Naive thymus-derived CD4-positive, alpha-beta T cell (primary cell): ENCODE results near the gene KLHL30. TPM values are rescaled to one million over a fixed set of nuclear protein-coding genes. Genes with fewer than 3 reads are reported as not detected.

Source experiments
- ATAC-seq: fragments of 150-1000 bp; cut with Tn5 transposase; 2 replicates; pipeline ENCODE4 v1.10.0; 2021; ENCODE audit warnings: mild to moderate bottlenecking, moderate library complexity
- CTCF ChIA-PET: fragments of 350-600 bp; sonication (Branson Sonifier 250); formaldehyde crosslinking; loops from one replicate; lab custom pipeline; 2021; ENCODE audit warnings: antibody characterized with exemption; lab: Charles Lee
- POLR2A ChIA-PET: fragments of 350-600 bp; sonication (Branson Sonifier 250); formaldehyde crosslinking; loops from one replicate; lab custom pipeline; 2021; ENCODE audit warnings: antibody characterized with exemption, inconsistent platforms; lab: Charles Lee
- DNase-seq, 9 donors: peaks; one replicate each; pipeline versions ENCODE4 v3.0.0 to v3.0.0-alpha.2; 2020 to 2022; ENCODE audit warnings: mixed read lengths in 1 of 9
- H3K27ac ChIP-seq: one replicate; pipeline ENCODE4 v1.7.0; 2013; ENCODE audit warnings: mild to moderate bottlenecking, low read depth, low read length, moderate library complexity
- H3K27me3 ChIP-seq, 2 donors: one replicate each; pipeline ENCODE4 v1.7.0; 2013; ENCODE audit warnings: low read length in 2 of 2, mild to moderate bottlenecking in 2 of 2, moderate library complexity in 2 of 2; ENCODE audit not compliant: control insufficient read depth in 2 of 2, insufficient read depth in 2 of 2
- H3K36me3 ChIP-seq, 3 experiments: 1 replicate in 2 of 3; 2 replicates in 1 of 3; pipeline ENCODE4 v1.7.0; 2013; ENCODE audit warnings: low read length in 3 of 3, mild to moderate bottlenecking in 3 of 3, moderate library complexity in 1 of 3; ENCODE audit not compliant: insufficient read depth in 3 of 3, control insufficient read depth in 2 of 3
- H3K4me1 ChIP-seq, 2 donors: one replicate each; pipeline ENCODE4 v1.7.0; 2013; ENCODE audit warnings: low read length in 2 of 2, mild to moderate bottlenecking in 2 of 2, moderate library complexity in 1 of 2; ENCODE audit not compliant: control insufficient read depth in 2 of 2, insufficient read depth in 2 of 2
- H3K4me3 ChIP-seq: 2 replicates; pipeline ENCODE4 v1.7.0; 2013; ENCODE audit warnings: mild to moderate bottlenecking, low read length
- H3K9me3 ChIP-seq, 3 experiments: 1 replicate in 2 of 3; 2 replicates in 1 of 3; pipeline ENCODE4 v1.7.0; 2013; ENCODE audit warnings: low read length in 3 of 3; ENCODE audit not compliant: control insufficient read depth in 2 of 3
- H3K27ac Mint-ChIP-seq, 9 donors: one replicate each; pipeline ENCODE4 v1.8.0; 2020 to 2022; ENCODE audit warnings: mixed read lengths in 9 of 9, mild to moderate bottlenecking in 8 of 9, moderate library complexity in 5 of 9, inconsistent platforms in 2 of 9
- H3K27me3 Mint-ChIP-seq, 5 donors: one replicate each; pipeline ENCODE4 v1.8.0; 2021 to 2022; ENCODE audit warnings: mixed read lengths in 5 of 5, mild to moderate bottlenecking in 1 of 5
- H3K36me3 Mint-ChIP-seq, 5 donors: one replicate each; pipeline ENCODE4 v1.8.0; 2020 to 2022; ENCODE audit warnings: mixed read lengths in 5 of 5, mild to moderate bottlenecking in 3 of 5, inconsistent platforms in 1 of 5
- H3K4me1 Mint-ChIP-seq, 7 donors: one replicate each; pipeline ENCODE4 v1.8.0; 2020 to 2022; ENCODE audit warnings: mixed read lengths in 7 of 7, mild to moderate bottlenecking in 3 of 7, inconsistent platforms in 1 of 7
- H3K4me3 Mint-ChIP-seq, 10 donors: one replicate each; pipeline ENCODE4 v1.8.0; 2020 to 2022; ENCODE audit warnings: mild to moderate bottlenecking in 10 of 10, mixed read lengths in 10 of 10, moderate library complexity in 6 of 10, inconsistent platforms in 2 of 10
- H3K9me3 Mint-ChIP-seq, 11 donors: one replicate each; pipeline ENCODE4 v1.8.0; 2020 to 2022; ENCODE audit warnings: mixed read lengths in 11 of 11, mild to moderate bottlenecking in 4 of 11, inconsistent platforms in 1 of 11, moderate library complexity in 1 of 11
- intact Hi-C, 2 donors: fragments of 100-400 bp; cut with micrococcal nuclease; formaldehyde crosslinking; loops; one replicate each; pipeline ENCODE4 v1.15.1; 2023
- polyA plus RNA-seq, 2 donors: library from polyadenylated mRNA; unstranded; fragments of 300-500 nt; fragmentation: Illumina TruSeq; gene quantifications; one replicate each; pipeline ENCODE4 v1.2.3, GENCODE V29; 2021
- total RNA-seq, 6 experiments: library from RNA in 5 of 6; stranded (reverse) in 5 of 6; gene quantifications; 1 replicate in 5 of 6; 2 replicates in 1 of 6; pipeline ENCODE4 v1.2.3 and lab custom pipeline; 2021 to 2026

Gene KLHL30
- total and polyA plus RNA-seq, 7 experiments from 2014 or later = not detected

DNA sequence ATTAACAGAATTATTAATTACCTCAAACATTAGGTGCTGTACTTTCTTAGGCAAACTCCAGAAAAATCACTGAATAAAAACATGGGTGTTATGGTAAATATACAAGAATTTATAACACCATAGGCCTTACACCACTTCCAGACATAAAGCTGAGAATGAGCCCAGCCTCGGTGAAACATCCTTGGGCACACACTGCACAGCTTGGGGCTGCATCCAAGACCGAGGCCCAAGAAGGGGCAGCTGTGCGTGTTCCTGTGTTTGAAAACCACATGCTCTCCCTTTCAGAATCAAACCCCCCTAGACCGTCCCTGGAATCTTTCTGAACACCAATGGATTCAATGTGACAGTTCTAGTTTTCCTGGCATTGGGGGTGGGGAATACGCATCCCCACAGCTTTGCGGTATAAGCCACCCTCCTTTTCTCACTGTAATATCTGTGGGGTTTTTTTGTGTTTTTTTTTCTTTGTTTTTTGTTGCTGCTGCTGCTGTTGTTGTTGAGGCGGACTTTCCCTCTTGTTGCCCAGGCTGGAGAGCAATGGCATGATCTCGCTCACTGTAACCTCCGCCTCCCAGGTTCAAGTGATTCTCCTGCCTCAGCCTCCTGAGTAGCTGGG lies 33.2 kb downstream of the KLHL30 start:
- Histone ChIP-seq H3K27ac (no peak overlapping the region), H3K27me3 (no peaks in the 10 kb centered on the region), H3K9me3 (no peaks in the 10 kb centered on the region), H3K4me3 (no peak overlapping the region), H3K36me3 (peaks cover 5 to 83% (median 25%) of the 10 kb centered on the region in 3 experiments), H3K4me1 (no peaks in the 10 kb centered on the region)
- intact Hi-C loops = loop anchor here in 1 of 2 donors (10.0 kb wide), 2 partner anchors 207 to 317 kb away; partner anchors contain the start of genes RAMP1 and UBE2F
- Mint-ChIP-seq H3K4me3 (no peak overlapping the region), H3K36me3 (peaks cover 7 to 45% (median 22%) of the 10 kb centered on the region in 5 donors), H3K9me3 (no peaks in the 10 kb centered on the region), H3K27ac (no peak overlapping the region), H3K27me3 (no peaks in the 10 kb centered on the region), H3K4me1 (peaks cover 0 to 3% (median 0%) of the 10 kb centered on the region in 7 donors)
- DNase-seq (no peak), ATAC-seq (no peak)
- POLR2A ChIA-PET = no interaction called here
- CTCF ChIA-PET = interaction anchor here (0.6 kb wide), 1 partner anchor 39 kb away, joined by 5 read pairs; no protein-coding TSS in a partner anchor

DNA sequence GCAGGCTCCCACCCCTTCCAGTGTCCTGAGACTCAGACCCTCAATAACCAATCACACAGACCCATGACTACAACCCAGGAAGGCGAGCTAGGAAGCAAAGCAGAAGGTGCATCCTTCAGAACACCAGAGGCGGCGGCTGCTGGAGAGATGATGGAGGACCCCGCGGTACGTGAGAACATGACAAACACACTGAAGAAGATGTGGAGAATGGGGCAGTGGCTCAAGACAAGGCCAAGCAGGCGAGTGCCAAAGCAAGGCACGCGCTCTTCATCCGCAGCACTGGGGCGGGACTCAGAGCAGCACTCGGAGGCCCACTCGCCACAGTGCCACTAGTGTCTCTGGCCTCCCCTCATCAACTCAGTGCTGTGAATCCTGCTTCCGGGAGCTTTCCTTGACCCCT lies 34.0 kb downstream of the KLHL30 start:
- no peaks in the 10 kb centered on the region for H3K4me1 ChIP-seq
- no peak overlapping the region for H3K27ac ChIP-seq
- H3K9me3 ChIP-seq = no peaks in the 10 kb centered on the region
- peaks cover 0 to 3% (median 0%) of the 10 kb centered on the region in 7 donors for H3K4me1 Mint-ChIP-seq
- H3K27me3 ChIP-seq = no peaks in the 10 kb centered on the region
- H3K27me3 Mint-ChIP-seq = no peaks in the 10 kb centered on the region
- no peak for DNase-seq
- no peak overlapping the region for H3K4me3 Mint-ChIP-seq
- no peak for ATAC-seq
- intact Hi-C loops = loop anchor here in 1 of 2 donors (10.0 kb wide), 2 partner anchors 208 to 318 kb away; partner anchors contain the start of genes RAMP1 and UBE2F
- peaks cover 6 to 91% (median 25%) of the 10 kb centered on the region in 3 experiments for H3K36me3 ChIP-seq
- H3K27ac Mint-ChIP-seq = peak overlapping the region in 1 of 9 donors; percentile 16
- POLR2A ChIA-PET = no interaction called here
- CTCF ChIA-PET = no interaction called here
- no peaks in the 10 kb centered on the region for H3K9me3 Mint-ChIP-seq
- no peak overlapping the region for H3K4me3 ChIP-seq
- peaks cover 12 to 52% (median 23%) of the 10 kb centered on the region in 5 donors for H3K36me3 Mint-ChIP-seq

DNA sequence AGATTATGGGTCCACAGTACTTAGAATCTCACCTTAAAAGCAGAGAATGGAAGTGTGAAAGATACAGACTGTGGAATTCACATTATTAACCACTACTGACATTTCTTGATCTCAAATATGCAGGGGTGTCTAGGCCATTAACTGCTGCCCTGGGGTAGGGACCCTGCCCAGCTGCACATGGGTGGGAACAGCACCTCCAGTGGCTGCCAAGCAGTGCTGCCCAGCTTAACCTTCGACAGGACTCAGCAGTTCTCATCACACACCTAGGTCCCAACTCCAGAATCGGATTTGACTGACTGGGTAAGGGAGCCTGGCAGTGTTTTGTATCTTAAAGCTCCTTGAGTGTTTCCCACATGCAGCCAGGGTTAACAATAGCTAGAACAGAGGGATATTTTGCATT lies 35.2 kb downstream of the KLHL30 start:
- H3K27ac Mint-ChIP-seq = peak overlapping the region in 3 of 9 donors; percentile 8 to 62 (median 47)

DNA sequence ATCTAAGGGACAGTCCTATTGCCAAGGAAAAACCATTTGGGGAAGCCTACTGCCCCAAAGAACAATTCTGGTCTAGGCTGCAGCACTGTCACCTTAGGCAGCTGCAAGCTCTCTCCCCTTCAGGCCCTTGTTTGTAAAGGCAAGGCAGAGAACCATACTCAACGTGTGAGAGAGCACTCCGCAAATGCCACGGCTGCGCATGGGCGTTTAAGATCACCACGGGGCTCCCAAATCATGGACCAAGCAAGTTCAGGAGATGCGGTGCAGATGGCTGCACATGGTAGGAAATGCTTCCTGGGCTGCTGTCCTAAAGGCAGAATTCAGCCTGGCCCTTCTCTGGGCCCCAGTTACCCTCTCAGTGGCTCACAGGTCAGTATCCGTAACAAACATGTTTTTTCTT lies 35.8 kb downstream of the KLHL30 start:
- ChIA-PET POLR2A (no interaction called here), CTCF (no interaction called here)
- H3K9me3 ChIP-seq = no peaks in the 10 kb centered on the region
- intact Hi-C loops = loop anchor here in 1 of 2 donors (10.0 kb wide), 2 partner anchors 209 to 319 kb away; partner anchors contain the start of genes RAMP1 and UBE2F
- peaks cover 0 to 3% (median 0%) of the 10 kb centered on the region in 7 donors for H3K4me1 Mint-ChIP-seq
- ATAC-seq = no peak
- H3K27me3 Mint-ChIP-seq = no peaks in the 10 kb centered on the region
- H3K4me3 ChIP-seq = no peak overlapping the region
- no peaks in the 10 kb centered on the region for H3K27me3 ChIP-seq
- no peak overlapping the region for H3K27ac Mint-ChIP-seq
- peaks cover 15 to 55% (median 29%) of the 10 kb centered on the region in 5 donors for H3K36me3 Mint-ChIP-seq
- no peaks in the 10 kb centered on the region for H3K9me3 Mint-ChIP-seq
- DNase-seq = no peak
- peaks cover 15 to 93% (median 27%) of the 10 kb centered on the region in 3 experiments for H3K36me3 ChIP-seq
- no peak overlapping the region for H3K27ac ChIP-seq
- H3K4me1 ChIP-seq = no peaks in the 10 kb centered on the region
- no peak overlapping the region for H3K4me3 Mint-ChIP-seq

More for the DNA sequence above, 35.2 kb downstream of the KLHL30 start:
- H3K4me1 ChIP-seq = no peaks in the 10 kb centered on the region
- CTCF ChIA-PET = no interaction called here
- H3K27ac ChIP-seq = no peak overlapping the region
- no peaks in the 10 kb centered on the region for H3K27me3 ChIP-seq
- ATAC-seq (no peak), DNase-seq (no peak)
- peaks cover 15 to 94% (median 25%) of the 10 kb centered on the region in 3 experiments for H3K36me3 ChIP-seq
- H3K4me3 ChIP-seq = no peak overlapping the region
- Mint-ChIP-seq H3K27me3 (no peaks in the 10 kb centered on the region), H3K4me1 (peaks cover 0 to 3% (median 0%) of the 10 kb centered on the region in 7 donors), H3K9me3 (no peaks in the 10 kb centered on the region), H3K4me3 (no peak overlapping the region), H3K36me3 (peaks cover 15 to 55% (median 23%) of the 10 kb centered on the region in 5 donors)
- POLR2A ChIA-PET = no interaction called here
- intact Hi-C loops = loop anchor here in 1 of 2 donors (10.0 kb wide), 2 partner anchors 209 to 319 kb away; partner anchors contain the start of genes RAMP1 and UBE2F
- H3K9me3 ChIP-seq = no peaks in the 10 kb centered on the region

DNA sequence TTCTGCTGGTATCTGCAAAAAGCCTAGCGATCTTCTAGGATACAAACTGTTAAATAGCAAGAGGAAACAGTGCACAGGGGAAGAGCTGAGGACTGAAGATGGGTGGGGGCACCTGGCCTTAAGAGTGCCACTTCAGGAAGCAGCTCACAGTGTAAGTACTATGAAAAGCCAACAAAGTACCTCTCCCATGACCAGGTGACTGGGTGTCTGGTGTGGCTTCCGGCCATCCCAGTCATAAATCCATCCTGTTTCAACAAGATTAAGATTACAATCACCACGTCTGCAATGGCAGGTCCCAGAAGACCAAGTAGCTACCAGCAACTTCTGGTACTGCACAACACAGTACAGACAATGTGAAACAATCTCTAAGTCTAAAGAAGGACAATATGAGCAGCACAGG lies 36.2 kb downstream of the KLHL30 start:
- DNase-seq (no peak), ATAC-seq (no peak)
- Mint-ChIP-seq H3K27me3 (no peaks in the 10 kb centered on the region), H3K4me1 (peaks cover 0 to 3% (median 0%) of the 10 kb centered on the region in 7 donors), H3K36me3 (peaks cover 15 to 55% (median 33%) of the 10 kb centered on the region in 5 donors), H3K4me3 (no peak overlapping the region), H3K27ac (no peak overlapping the region), H3K9me3 (no peaks in the 10 kb centered on the region)
- H3K9me3 ChIP-seq = no peaks in the 10 kb centered on the region
- ChIA-PET POLR2A (no interaction called here), CTCF (no interaction called here)
- H3K27ac ChIP-seq = no peak overlapping the region
- peaks cover 15 to 93% (median 30%) of the 10 kb centered on the region in 3 experiments for H3K36me3 ChIP-seq
- intact Hi-C loops = loop anchor here in 1 of 2 donors (10.0 kb wide), 2 partner anchors 210 to 320 kb away; partner anchors contain the start of genes RAMP1 and UBE2F
- no peaks in the 10 kb centered on the region for H3K27me3 ChIP-seq
- H3K4me3 ChIP-seq = no peak overlapping the region
- H3K4me1 ChIP-seq = no peaks in the 10 kb centered on the region

DNA sequence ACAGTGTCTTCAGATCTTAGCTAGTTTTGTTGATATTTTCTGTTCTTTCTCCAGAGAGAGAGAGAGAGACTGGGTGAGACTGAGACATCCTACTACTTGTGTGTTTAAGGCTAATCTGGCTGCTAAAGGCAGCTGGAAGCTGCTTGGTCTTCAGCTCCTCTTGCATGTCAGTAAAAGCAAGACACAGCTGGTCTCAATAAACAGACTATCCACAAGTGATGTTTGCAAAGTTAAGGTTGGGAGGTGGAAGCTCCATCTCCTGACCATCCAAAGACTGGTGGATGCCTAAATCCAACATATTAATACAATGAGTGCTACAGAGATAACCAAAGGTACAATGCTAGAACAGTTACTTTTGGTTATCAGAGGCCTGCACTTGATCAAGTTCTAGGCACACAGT lies 38.1 kb downstream of the KLHL30 start:
- ATAC-seq (no peak), DNase-seq (no peak)
- no peak overlapping the region for H3K4me3 ChIP-seq
- no peaks in the 10 kb centered on the region for H3K9me3 Mint-ChIP-seq
- H3K27ac Mint-ChIP-seq = peak overlapping the region in 2 of 9 donors; percentile 10 to 11
- ChIA-PET CTCF (no interaction called here), POLR2A (interaction anchor here (0.7 to 1.2 kb wide), 2 partner anchors 18 to 123 kb away, joined by 3 read pairs; no protein-coding TSS in a partner anchor)
- intact Hi-C loops = loop anchor here in 1 of 2 donors (10.0 kb wide), 2 partner anchors 212 to 322 kb away; partner anchors contain the start of genes RAMP1 and UBE2F
- no peaks in the 10 kb centered on the region for H3K4me1 Mint-ChIP-seq
- H3K27me3 Mint-ChIP-seq = no peaks in the 10 kb centered on the region
- H3K27ac ChIP-seq = no peak overlapping the region
- H3K27me3 ChIP-seq = no peaks in the 10 kb centered on the region
- no peaks in the 10 kb centered on the region for H3K4me1 ChIP-seq
- H3K9me3 ChIP-seq = no peaks in the 10 kb centered on the region
- peaks cover 18 to 57% (median 26%) of the 10 kb centered on the region in 5 donors for H3K36me3 Mint-ChIP-seq
- H3K4me3 Mint-ChIP-seq = no peak overlapping the region
- peaks cover 23 to 95% (median 24%) of the 10 kb centered on the region in 3 experiments for H3K36me3 ChIP-seq
